Activated T-helper 1 cell treated with anti-CD3 and anti-CD28 coated beads, Interleukin-12 subunit alpha, Interleukin-12 subunit beta, Interleukin-2, Interleukin-4 antibody, amounts not matched to agents 30 ng/mL and 10 ng/mL and 1 ng/mL, durations not matched to agents 14 hours and 24 hours and 36 hours (primary cell): ENCODE data around the gene PLCB4. TPM values are rescaled to one million over a fixed set of nuclear protein-coding genes. Genes with fewer than 3 reads are reported as not detected.

Source experiments
- DNase-seq: peaks from one replicate; pipeline ENCODE4 v3.0.0; 2021; ENCODE audit warnings: low spot score
- H3K27ac Mint-ChIP-seq: one replicate; pipeline ENCODE4 v1.8.0; 2021; ENCODE audit warnings: mild to moderate bottlenecking, mixed read lengths
- H3K27me3 Mint-ChIP-seq: one replicate; pipeline ENCODE4 v1.8.0; 2022; ENCODE audit warnings: mild to moderate bottlenecking, moderate library complexity, mixed read lengths; ENCODE audit not compliant: insufficient read depth
- H3K36me3 Mint-ChIP-seq: one replicate; pipeline ENCODE4 v1.8.0; 2021; ENCODE audit warnings: low read depth, mixed read lengths
- H3K4me1 Mint-ChIP-seq: one replicate; pipeline ENCODE4 v1.8.0; 2021; ENCODE audit warnings: low read depth, mixed read lengths
- H3K4me3 Mint-ChIP-seq: one replicate; pipeline ENCODE4 v1.8.0; 2021; ENCODE audit warnings: mild to moderate bottlenecking, moderate library complexity, mixed read lengths
- H3K9me3 Mint-ChIP-seq: one replicate; pipeline ENCODE4 v1.8.0; 2021; ENCODE audit warnings: mixed read lengths
- intact Hi-C: fragments of 100-400 bp; cut with micrococcal nuclease; formaldehyde crosslinking; loops from one replicate; pipeline ENCODE4 v1.15.1; 2024
- total RNA-seq: library from RNA; stranded (reverse); gene quantifications from 2 replicates; pipeline ENCODE4 v1.2.3, GENCODE V29; 2022

PLCB4 gene
- total RNA-seq, 1 donor from 2014 or later = not detected

DNA sequence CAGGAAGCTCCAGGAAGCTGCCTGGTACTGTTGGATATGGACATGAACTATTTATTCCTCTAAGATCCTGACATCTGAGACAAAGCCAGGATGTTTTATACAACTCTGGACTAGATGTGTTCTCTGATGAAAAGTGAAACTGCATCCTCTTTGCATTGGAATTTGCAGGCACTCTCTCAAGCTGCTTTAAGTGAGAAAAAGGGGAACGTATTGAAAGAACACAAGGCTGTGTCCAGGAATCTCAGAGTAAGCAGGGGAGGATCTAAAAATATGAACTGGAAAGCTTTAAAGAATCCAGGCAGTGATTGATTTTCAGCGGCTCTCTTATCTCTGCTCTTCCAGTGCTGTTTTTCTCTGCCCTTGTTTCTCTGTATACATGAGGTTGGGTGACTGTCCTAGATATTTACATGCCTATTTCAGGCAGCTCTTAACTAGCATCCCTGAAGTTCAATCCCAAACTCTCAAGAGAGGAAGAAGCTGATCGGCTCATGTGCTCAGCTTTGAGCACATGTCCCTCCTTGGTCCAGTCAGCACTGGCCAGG is 193.8 kb downstream of the PLCB4 start:
- Mint-ChIP-seq H3K27me3 (no peaks in the 10 kb centered on the region), H3K36me3 (no peaks in the 10 kb centered on the region), H3K9me3 (no peaks in the 10 kb centered on the region), H3K4me1 (no peaks in the 10 kb centered on the region), H3K4me3 (no peak overlapping the region), H3K27ac (no peak overlapping the region)
- DNase-seq = no peak
- intact Hi-C loops = no loop called here

DNA sequence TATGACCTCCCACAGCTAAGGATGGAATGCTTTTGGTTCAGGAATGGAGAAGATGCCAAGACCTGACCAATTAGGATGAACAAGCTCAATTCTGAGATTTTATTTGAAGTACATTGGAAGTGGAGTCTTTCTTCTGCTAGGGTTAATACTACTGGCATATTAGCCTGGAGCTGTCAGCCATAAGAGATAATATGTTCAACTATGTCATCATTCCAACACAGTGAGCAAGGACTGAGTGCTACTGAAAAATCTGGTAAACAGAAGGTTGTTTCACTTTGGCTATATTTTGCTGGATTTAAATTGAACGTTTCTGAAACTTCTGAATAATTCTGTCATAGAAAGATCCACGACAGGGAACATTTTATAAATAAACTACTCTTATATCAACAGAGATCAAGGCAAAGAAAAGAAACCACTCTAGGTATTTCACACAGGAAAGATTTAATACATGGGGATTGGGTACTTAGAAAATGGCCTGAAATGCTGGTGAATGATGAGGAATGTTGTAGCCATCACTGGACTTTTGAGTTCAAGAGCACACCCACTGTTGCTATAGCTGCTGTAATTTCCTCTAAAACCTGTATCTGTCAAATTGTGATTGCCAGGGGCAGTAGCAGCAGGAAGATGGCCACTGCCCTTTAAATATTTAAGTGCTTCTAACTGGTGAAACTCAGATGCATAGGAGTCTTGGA is 200.5 kb downstream of the PLCB4 start:
- no peak for DNase-seq
- Mint-ChIP-seq H3K4me3 (no peak overlapping the region), H3K4me1 (no peaks in the 10 kb centered on the region), H3K36me3 (no peaks in the 10 kb centered on the region), H3K27ac (no peak overlapping the region), H3K27me3 (no peaks in the 10 kb centered on the region), H3K9me3 (no peaks in the 10 kb centered on the region)
- intact Hi-C loops = no loop called here

DNA sequence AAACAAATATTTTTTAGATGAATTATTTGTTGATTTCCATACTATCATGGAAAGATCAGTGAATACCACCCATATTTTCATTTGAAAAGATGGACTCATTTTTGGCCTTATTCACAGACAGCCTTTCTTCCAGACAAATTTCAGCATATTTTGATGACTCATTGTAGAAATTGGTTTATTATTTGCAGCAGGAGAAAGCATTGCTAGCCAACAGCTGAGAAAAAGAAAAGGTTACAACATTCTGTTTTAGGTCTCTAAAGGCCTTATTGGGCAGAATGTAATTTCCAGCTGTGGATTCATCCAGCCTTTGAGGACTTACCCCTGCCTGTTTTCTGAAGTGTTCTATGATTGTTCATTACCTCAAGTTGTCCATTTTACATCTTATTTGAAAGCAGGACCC is 201.9 kb downstream of the PLCB4 start:
- no peak for DNase-seq
- Mint-ChIP-seq H3K4me1 (no peaks in the 10 kb centered on the region), H3K4me3 (no peak overlapping the region), H3K9me3 (no peaks in the 10 kb centered on the region), H3K27ac (no peak overlapping the region), H3K27me3 (no peaks in the 10 kb centered on the region), H3K36me3 (no peaks in the 10 kb centered on the region)
- intact Hi-C loops = no loop called here

DNA sequence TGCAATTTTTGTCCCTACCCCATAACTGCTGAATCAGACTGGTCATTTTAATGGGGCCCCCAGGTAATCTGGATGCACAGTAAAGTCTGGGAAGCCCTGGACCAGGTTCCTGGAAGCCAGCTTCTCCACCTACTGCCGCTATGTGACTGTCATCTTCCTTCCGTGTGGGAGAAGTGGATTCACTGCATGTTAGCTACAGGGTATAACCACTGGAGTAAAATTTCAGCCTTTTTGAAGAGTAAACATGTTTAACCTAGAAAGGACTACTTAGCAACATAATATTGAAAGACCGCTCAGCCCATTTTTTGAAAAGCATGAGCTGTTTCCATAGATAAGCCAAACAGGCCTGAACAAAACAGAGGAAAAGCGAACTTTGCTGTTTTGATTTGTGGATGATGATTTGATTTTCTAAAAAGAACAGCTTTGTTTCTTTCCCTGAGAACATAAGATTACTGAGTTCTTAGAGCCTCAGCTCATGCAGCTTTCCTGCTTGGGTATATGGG is 208.1 kb downstream of the PLCB4 start:
- DNase-seq = no peak
- intact Hi-C loops = loop anchor here (5.0 kb wide), 1 partner anchor 50 kb away; no protein-coding TSS in a partner anchor
- no peaks in the 10 kb centered on the region for H3K9me3 Mint-ChIP-seq
- H3K4me1 Mint-ChIP-seq = no peaks in the 10 kb centered on the region
- no peak overlapping the region for H3K27ac Mint-ChIP-seq
- H3K4me3 Mint-ChIP-seq = no peak overlapping the region
- H3K27me3 Mint-ChIP-seq = no peaks in the 10 kb centered on the region
- H3K36me3 Mint-ChIP-seq = no peaks in the 10 kb centered on the region

DNA sequence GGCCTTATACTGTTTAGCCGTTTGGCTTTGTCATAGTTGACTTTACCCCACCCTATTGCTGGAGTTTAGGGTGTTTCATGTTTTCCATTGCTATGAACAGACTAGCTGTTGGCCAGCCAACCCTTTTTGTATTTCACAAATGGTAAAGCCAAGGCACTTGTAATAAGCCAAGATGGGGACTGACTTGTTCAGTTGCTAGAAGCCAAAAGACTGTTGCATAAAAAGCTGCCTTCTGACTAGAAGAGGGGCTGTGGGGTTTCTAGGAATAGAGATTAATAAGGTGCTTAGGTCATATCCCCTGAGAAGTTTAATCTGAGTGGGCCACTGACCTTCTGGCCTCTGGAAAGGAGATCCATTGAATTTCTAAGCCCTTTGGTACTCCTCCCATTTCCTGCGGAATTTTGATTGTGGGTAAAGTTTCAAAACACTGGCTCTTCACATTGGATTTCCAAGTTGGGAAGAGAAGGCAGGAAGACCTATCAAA is 211.1 kb downstream of the PLCB4 start:
- no peak for DNase-seq

DNA sequence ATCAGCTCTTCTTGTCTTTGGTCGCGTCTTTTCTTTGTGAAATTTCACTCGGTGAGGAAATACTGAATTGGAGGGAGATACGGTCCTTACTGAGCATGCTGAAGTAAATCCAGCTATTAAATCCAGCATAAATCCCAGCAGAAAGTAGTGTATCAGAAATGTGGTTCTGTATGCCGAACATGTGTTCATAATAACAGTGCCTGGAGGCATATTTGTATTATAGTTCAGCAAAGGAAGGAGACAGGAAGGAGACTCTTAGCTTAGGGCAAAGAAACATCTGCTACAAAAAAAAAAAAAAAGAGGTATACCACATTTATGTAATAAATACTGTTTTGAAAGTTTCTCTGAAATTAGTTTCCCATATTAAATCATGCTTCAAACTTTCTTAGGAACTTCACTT is 211.8 kb downstream of the PLCB4 start:
- no peak for DNase-seq
- Mint-ChIP-seq H3K36me3 (no peaks in the 10 kb centered on the region), H3K27ac (no peak overlapping the region), H3K4me3 (no peak overlapping the region), H3K4me1 (no peaks in the 10 kb centered on the region), H3K27me3 (no peaks in the 10 kb centered on the region), H3K9me3 (no peaks in the 10 kb centered on the region)
- intact Hi-C loops = no loop called here

More for the DNA sequence above, 211.1 kb downstream of the PLCB4 start:
- Mint-ChIP-seq H3K9me3 (no peaks in the 10 kb centered on the region), H3K27me3 (no peaks in the 10 kb centered on the region), H3K27ac (no peak overlapping the region), H3K4me3 (no peak overlapping the region), H3K4me1 (no peaks in the 10 kb centered on the region), H3K36me3 (no peaks in the 10 kb centered on the region)
- intact Hi-C loops = loop anchor here (5.0 kb wide), 1 partner anchor 47 kb away; no protein-coding TSS in a partner anchor

DNA sequence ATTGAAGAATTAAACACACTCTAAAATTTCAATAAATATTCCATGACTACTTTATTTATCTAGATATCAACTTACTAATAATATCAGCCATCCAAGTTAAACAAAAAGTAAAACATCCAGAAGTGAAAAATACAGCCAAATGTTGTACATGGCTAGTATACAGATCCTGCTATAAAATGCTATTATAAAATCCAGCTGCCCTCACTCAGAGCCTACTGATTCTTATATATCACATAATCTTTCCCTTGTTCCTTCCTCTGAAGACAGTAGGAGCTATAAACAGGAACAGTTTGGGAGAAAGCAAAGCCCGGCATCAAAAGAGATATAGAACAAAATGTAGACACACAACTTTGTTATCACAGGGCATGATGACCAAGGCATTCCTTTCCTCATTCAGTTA is 212.9 kb downstream of the PLCB4 start:
- no peaks in the 10 kb centered on the region for H3K36me3 Mint-ChIP-seq
- H3K27ac Mint-ChIP-seq = no peak overlapping the region
- H3K27me3 Mint-ChIP-seq = no peaks in the 10 kb centered on the region
- intact Hi-C loops = no loop called here
- DNase-seq = no peak
- H3K4me3 Mint-ChIP-seq = no peak overlapping the region
- no peaks in the 10 kb centered on the region for H3K9me3 Mint-ChIP-seq
- no peaks in the 10 kb centered on the region for H3K4me1 Mint-ChIP-seq

DNA sequence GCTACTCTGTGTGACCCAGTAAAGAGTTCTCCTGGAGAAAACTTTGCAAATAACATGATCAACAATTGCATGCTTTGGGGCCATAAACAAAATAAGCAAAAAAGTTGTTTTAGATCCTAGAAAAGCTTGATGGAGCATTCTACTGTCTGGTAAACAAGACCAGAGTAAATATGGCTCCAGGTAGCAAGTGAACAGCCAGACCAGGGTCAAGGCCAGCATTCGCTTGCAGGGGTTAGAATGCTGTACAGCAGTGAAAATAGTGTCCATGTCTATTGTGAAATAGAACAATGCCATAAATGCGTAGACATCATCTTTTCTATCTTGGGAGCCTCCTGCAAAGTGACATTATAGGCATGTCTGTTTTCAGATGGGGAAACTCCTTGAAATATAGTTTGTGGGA is 216.7 kb downstream of the PLCB4 start:
- DNase-seq = no peak
- H3K4me3 Mint-ChIP-seq = no peak overlapping the region
- intact Hi-C loops = no loop called here

DNA sequence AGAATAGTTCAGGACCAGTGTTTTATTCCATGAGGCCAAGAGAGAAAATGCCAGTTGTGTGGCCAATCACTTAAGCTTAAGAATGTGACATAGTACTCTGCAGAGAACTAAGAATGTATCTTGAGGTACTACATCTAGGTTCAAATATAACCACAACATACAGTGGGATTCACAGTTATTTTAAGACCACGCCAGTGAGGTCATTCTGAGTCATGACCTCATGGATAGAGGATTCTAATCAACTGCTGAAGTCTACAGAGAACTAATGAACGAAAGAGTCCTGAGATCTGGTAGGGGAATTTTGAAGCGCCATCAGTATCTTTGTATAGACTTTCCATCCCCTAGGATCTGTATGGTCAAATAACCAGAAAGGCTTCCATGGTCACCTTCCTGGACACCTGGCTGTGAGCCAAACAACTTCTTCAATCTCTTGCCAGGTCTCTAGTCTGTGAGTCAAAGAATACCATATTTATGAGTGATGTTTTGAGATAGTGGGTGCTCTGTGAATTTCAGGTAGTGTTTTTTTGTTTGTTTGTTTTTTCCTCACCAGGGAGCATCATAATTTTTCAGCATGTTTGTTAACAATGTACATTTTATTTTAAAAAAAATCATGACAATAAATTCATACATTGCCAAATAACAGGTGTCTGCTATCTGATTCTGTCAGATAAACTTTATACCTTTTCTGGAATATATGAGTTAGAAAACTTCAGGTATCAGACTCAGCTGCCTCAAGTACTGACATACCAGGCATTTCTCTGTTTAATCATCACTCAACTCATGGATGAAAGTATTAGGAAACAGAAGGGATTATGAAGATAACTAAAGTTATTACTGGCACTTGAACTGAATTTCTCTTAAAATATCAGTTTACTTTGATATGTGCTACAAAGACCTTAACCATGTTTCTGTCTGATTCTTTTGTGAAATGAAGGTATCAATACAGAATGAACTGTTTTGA is 217.9 kb downstream of the PLCB4 start:
- H3K4me1 Mint-ChIP-seq = no peaks in the 10 kb centered on the region
- H3K27me3 Mint-ChIP-seq = no peaks in the 10 kb centered on the region
- H3K36me3 Mint-ChIP-seq = no peaks in the 10 kb centered on the region

More for the DNA sequence above, 216.7 kb downstream of the PLCB4 start:
- H3K36me3 Mint-ChIP-seq = no peaks in the 10 kb centered on the region
- H3K4me1 Mint-ChIP-seq = no peaks in the 10 kb centered on the region
- H3K27me3 Mint-ChIP-seq = no peaks in the 10 kb centered on the region
- no peak overlapping the region for H3K27ac Mint-ChIP-seq
- no peaks in the 10 kb centered on the region for H3K9me3 Mint-ChIP-seq

DNA sequence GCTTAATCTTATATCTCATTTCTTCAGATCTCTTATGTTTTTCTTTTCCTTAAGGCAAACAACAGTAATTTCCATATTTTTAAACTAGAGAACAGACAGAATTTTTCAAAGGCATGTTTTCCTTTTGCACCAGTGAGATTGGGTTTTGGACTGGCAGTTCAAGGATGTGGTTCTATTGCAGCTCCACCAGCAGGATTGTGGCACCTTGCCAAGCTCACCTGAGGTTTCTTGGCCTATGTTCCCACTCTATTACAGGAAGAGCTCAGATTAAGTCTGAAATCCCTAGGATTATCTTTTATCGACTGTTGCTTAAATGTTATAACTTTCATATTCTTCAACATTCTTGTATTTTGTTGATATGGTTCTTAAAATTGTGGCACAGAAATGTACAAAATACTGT is 218.9 kb downstream of the PLCB4 start:
- intact Hi-C loops = no loop called here
- Mint-ChIP-seq H3K9me3 (no peaks in the 10 kb centered on the region), H3K4me1 (no peaks in the 10 kb centered on the region), H3K36me3 (no peaks in the 10 kb centered on the region), H3K27me3 (no peaks in the 10 kb centered on the region), H3K4me3 (no peak overlapping the region), H3K27ac (no peak overlapping the region)
- DNase-seq = no peak

More for the DNA sequence above, 217.9 kb downstream of the PLCB4 start:
- H3K4me3 Mint-ChIP-seq = no peak overlapping the region
- intact Hi-C loops = no loop called here
- DNase-seq = no peak
- H3K9me3 Mint-ChIP-seq = no peaks in the 10 kb centered on the region
- H3K27ac Mint-ChIP-seq = no peak overlapping the region

DNA sequence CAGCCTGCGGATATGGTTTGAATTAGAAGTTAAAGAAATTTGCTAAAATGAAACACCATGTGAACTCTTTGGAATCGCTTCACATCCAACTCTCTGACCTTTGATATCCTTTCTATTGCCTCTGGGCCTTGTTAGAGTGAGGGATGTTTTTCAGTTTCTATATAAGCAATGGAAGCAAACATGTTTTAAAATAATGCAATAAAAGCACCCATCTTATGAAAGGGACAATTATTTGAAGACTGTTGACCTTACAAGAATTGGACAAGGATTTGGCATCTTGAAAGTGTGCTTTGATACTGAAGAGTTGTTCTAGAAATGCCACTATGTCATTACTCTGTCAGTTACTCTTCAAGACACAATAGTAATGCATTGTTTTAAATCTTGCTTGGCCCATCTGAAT is 221.4 kb downstream of the PLCB4 start:
- no peak overlapping the region for H3K4me3 Mint-ChIP-seq
- DNase-seq = no peak
- no peak overlapping the region for H3K27ac Mint-ChIP-seq
- H3K9me3 Mint-ChIP-seq = no peaks in the 10 kb centered on the region
- intact Hi-C loops = no loop called here
- H3K4me1 Mint-ChIP-seq = no peaks in the 10 kb centered on the region
- H3K27me3 Mint-ChIP-seq = no peaks in the 10 kb centered on the region
- H3K36me3 Mint-ChIP-seq = no peaks in the 10 kb centered on the region

DNA sequence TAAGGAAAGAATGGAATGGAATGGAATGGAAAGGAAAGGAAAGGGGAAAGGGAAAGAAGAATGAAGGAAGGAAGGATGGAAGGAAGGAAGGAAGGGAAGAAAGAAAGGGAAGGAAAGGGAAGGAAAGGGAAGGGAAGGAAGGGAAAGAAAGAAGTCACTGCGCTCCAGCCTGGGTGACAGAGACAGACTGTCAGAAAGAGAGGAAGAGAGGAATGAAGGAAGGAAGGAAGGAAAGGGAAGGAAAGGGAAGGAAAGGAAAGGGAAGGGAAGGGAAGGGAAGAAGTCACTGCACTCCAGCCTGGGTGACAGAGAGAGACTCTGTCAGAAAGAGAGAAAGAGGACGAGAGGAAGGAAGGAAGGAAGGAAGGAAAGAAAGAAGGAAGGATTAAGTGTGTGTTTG is 224.3 kb downstream of the PLCB4 start:
- Mint-ChIP-seq H3K36me3 (no peaks in the 10 kb centered on the region), H3K27ac (no peak overlapping the region), H3K4me1 (no peaks in the 10 kb centered on the region), H3K4me3 (no peak overlapping the region), H3K27me3 (no peaks in the 10 kb centered on the region), H3K9me3 (no peaks in the 10 kb centered on the region)
- DNase-seq = no peak
- intact Hi-C loops = no loop called here

DNA sequence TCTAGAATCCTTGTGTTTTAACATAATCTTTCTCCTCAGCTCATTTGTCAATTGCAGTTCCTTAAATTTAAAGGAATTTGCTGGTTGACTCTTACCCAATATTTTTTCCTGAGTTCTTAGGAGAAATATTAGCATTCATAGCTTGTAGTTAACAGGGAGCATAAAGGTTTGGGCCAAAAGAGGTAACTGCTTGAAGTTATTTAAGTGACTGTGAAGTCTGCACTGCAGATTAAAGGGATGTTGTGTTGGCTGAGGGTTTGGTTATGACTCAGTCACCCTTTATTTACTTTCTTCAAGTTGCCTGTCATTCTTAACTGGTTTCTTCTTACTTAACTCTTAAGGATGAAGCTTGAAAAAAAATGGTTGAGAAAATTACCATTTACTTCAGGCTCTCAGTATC is 225.2 kb downstream of the PLCB4 start:
- intact Hi-C loops = no loop called here
- Mint-ChIP-seq H3K4me3 (no peak overlapping the region), H3K36me3 (no peaks in the 10 kb centered on the region), H3K9me3 (no peaks in the 10 kb centered on the region), H3K27me3 (no peaks in the 10 kb centered on the region), H3K27ac (no peak overlapping the region), H3K4me1 (no peaks in the 10 kb centered on the region)
- DNase-seq = no peak
